ENCODE data around the gene PLXDC2.

The PLXDC2 gene

DNA sequence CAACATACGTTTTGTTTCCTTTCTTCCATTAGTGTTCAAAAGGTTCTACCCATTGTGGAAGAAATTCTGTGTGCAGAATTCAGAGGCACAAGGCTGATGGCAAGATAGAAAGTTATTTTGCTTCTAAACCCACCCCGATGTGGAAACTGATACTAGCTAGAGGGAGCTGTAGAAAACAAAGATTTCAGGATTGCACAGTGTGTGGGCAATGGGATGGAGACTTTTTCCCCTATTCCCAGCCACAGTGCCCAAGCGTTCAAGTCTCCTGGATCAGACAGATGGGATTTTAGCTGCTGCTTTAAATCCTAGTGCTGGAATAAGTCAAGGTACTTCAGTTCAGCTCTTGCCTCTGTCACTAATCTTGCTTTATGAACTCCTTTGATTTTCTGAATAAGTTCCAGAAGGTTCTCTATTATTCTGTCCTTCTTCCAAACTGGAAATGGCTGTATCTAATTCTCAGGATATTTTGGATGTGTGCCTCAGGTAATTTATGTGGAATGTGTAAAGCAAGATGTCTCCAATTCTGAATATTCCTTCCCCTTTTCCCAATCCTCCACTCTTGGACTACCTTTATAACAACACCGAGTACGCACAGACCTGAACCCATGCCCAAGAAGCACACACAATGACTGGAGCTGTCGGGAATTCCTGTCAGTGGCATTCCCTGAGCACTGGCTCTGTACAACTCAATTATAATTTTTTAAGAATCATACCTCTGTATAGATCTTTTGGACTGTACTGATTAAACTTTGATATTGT is 473.0 kb downstream of the PLXDC2 start:
- DNase-seq, result no peak

DNA sequence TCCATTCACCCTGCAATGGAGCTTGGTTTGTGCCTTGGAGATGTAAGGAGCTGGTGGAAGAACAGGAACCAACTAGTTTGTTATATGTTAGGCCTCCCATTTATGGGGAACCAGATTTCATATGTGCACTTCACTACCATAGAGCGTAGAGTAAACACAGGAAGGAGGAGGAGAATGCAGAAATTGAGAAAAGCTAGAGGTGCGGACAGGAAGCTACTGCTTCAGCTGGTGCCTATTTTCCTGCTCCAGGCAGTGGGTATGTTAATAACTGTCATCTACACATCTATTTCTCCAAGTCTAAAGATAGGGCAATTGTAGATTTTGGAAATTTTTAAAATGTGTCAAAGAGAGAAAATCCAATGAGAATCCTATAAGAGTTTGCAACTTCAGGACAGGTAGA is 482.2 kb downstream of the PLXDC2 start:
- no peak for DNase-seq

DNA sequence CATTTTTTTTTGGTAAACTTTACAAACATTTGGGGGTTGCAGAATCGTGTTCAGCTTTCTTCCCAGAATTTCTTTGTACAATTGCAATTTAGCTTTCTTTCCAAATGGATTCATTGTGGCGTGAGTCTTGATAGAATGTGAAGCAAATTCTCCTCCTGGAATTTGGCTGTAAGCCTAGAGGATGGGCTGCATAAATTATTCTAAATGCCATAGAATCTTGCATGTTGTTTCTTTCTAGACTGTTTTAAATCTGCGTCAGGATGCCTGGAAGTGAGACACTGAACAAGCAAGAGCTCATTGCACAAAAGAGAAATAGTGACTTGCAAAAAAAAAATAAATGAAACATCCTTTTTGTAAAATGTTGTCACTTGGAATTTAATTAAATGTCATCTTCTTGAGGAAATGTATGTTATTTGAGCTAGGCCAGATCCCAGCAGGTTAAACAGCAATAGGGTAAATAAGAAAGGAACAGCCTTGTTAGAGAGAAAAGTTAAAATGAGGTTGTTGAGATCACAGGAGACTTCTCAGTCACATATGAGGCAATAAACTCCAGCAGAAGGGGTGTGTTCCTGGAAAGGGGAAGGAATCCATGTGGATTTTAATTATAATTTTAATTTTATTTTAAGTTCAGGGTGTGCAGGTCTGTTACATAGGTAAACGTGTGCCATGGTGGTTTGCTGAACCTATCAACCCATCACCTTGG is 483.0 kb downstream of the PLXDC2 start:
- DNase-seq, result no peak

DNA sequence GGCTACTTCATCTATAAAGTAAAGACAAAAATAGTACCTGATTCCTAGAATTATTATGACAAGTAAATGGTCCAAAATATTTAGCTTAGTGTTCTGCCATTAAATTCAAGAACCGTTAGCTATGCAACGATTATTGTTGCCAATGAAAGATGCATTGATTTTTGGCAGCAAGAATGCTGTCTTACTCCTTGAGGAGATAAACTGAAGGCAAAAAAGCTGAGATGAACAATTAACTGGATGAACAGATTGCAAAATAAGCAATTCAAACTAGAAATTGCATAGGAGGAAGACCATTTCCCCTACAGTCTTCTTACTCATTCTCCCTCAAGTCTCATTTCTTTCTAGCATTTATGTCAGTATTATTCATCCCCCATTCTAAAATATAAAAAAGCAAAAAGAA is 484.5 kb downstream of the PLXDC2 start:
- no peak for DNase-seq

DNA sequence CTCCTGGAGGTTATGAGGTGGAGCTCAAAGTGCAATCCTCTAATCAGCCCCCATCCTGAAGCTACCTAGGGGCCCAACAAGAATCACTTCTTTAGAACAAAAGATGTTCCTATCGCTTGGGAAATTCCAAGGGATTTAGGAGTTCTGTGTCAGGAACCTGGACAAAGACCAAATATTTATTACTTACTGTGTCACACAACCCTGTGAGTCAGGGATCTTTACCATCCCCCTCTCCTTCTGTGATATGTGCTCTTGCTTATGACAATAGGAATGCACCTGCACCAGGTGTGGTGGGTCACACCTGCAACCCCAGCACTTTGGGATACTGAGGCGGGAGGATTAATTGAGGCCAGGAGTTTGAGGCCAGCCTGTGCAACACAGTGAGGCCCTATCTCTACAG is 485.8 kb downstream of the PLXDC2 start:
- no peak for DNase-seq

DNA sequence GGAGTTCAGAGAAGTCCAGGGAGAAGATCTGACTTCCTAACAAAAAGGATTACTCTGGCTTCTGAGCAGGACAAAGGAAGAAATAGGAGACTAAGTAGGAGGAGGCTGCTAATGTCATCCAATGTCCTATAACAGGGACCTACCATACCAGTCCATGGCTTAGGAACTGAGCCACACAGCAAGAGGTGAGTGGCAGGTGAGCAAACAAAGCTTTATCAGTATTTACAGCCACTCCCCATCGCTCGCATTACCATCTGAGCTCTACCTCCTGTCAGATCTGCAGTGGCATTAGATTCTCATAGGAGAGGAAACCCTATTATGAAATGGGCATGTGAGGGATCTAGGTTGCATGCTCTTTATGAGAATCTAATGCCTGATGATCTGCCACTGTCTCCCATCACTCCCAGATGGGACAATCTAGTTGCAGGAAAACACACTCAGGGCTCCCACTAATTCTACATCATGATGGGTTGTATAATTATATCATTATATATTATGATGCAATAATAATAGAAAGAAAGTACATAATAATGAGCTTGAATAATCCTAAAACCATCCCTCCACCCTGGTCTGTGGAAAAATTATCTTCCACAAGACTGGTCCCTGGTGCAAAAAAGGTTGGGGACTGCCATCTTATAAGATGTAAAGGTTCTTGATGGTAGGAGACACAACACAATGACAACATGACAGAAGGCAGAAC is 487.4 kb downstream of the PLXDC2 start:
- DNase-seq, result no peak

DNA sequence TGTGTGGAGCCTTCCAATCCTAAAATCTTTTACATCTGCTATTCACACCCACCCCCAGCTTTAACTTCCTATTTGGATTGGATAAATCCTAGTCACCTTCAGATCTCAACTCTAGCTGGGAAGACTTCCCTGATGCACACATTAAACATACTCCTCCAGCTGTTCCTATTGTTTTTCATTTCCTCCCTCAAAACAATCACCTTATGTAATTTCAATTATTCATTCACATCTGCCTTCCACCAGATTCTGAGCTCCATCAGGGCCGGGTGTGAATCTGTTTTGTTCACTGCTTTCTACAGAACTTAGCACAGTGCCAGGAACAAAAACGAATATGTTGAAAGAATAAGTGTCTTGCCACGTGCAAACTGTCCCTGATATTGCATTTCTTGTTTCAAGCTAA is 497.4 kb downstream of the PLXDC2 start:
- DNase-seq, result no peak

DNA sequence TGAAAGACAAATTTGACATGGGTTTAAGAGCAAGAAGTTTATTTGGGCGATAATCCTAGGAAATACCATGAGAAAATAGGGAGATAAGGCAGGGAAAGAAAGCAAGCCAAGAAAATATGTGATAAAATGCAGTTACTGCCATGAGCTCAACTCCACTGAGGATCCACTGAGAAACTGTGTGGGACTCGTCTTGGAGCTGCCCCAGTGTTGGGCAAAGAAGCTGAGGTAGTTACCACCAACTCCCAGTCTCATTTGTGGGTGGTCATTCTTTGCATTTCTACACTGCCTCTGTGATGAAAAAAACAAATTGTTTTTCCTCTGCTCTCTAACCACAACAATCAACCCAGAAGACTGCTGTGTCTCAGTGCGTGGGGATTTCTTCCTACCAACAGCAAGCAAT is 498.2 kb downstream of the PLXDC2 start:
- no peak for DNase-seq

DNA sequence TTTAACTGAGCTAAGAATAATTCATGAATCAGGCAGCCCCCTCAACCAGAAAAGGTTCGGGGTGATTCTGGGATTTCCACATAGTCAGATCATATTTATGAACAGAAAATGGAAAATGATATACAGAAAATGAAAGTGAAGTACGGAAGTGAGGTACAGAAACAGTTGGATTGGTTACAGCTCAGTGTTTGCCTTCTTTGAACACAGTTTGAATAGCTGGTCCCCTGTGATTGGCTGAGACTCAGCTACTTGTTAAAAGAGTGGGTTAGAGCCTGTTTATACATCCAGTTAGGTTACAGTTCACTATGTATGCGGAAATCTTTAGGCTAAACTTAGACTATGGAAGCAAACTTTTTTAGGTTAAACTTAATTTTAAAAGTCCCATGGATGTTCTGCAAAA is 511.7 kb downstream of the PLXDC2 start:
- no peak for DNase-seq

DNA sequence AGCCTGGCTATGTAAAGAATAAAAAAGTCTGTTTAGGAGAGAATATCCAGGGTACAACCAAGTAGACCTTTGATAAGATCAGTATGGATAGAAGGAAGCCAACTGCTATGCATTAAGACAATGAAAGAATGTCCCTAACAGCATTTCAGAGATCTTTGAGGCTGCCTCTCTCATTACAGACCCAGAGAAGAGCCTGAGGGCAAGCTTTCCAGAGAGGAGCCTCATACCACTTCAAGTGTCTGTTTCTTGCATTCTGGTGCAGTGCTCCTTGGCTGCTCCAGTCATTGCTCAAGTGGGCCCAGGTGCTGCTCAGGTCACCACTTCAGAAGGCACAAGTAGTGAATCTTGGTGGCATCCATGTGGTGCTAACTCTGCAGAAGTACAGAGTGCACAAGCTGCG is 514.0 kb downstream of the PLXDC2 start:
- no peak for DNase-seq

DNA sequence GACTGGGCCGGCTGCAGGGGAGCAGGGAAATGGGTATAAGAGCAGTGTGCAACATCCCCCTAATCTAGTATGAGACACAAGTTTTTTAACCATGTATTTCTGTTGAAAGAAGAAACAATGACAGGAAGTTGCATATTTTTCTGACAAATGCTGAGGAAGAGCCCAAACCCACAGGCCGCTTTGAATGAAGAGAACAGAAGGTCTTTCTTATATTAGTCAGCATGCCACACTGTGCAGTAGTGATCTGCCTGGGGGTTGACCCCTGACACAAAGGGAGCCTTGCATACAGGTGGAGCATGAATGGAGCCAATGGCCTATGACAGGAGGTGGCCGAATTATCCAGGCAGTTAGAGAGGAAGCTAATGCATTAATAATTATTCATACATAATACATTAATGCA is 518.3 kb downstream of the PLXDC2 start:
- no peak for DNase-seq
